Activated T-helper 9 cell treated with anti-CD3 and anti-CD28 coated beads, Interleukin-2, amount 50 U/mL, for 16 hours (primary cell): ENCODE results near the gene GRIP1.

Experiments used
- DNase-seq: peaks from one replicate; pipeline ENCODE4 v3.0.0-alpha.2; 2020; ENCODE audit warnings: low read depth

The GRIP1 gene

DNA sequence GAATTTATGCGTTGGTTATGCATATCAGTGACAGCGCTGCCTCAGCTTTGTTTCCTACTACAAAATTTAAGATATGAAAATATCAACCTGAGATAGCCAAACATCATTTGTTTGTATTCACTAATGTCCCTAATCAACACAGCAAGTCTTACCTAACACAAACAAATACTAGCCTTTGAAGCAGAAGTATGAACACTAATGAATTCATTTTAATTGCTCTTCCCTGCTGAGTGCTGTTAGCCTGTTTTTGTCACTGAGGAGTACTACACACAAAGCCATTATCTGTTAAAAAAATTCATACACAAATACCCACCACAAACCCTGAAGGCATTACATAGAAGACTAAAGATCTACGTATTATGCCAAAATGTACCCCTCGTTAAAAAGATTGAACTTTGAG, 225.8 kb downstream of the GRIP1 start:
- DNase-seq = no peak

GRCh38 chr12:66449531-66449930, 229.3 kb downstream of the GRIP1 start:
- no peak for DNase-seq

DNA sequence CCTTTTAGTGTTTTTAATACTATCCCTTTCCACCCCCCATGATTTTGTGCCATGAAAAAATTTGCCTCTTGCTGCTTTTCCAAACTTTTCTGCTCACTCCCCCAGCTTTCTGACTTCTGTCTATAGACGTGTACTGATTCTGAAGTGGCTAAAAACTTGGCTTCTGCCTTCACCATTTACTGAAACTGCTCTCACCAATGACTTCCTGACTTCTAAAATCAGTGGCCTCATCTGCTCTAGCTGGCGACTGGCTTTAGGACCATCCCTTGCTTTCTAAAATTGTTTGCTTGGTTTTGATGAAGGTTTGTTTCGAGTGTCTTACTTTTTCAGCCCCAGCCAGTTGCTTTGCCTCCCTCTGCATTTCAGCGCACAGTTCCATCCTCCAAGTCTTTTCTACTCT, 231.2 kb downstream of the GRIP1 start:
- no peak for DNase-seq

DNA sequence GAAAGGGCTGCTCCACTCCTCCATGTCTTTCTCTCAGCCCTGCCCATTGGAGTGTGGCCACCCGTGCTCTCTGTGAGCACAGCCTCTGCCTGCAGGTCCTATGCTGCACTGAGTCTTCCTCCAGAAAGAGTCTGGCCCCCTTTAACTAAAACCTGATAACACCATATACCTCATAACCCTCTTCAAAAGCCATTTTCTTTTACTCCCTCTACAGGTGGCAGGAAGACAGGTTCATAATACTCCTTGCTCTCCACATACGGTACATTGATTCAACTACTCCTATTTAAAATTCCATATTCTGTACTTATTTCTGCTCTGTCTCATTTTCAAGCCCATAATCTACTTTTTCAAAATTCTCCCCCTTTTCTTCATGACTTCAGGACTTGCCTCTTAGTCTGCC, 232.6 kb downstream of the GRIP1 start:
- DNase-seq = no peak

DNA sequence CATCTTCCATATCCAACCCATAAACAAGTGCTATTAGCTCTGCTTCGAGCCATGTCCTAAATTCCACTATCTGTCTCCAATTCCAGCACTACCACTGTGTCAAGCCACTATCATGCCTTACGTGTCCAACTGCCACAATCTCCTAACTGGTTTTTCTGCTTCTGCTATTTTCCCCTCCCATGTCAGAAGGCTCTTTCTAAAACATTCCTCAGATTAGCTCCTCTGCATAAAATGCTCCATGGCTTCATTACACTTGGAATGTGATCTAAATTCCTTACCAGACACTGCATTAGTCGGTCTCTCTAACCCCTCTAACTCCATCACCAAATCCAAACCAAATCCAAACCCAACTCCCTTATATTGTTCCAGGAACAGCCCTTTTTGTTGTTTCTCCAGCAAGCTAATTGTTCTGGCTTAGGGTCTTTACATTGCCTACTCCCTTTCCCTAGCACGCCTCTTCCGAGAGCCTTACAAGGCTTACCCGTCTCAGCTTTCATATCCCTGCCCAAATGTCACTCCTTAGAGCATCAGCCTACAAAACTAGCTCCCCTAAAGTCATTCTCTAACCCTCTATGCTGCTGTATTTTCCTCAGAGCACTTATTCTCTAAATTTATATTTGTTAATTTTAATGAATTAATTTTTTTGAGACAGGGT, 236.8 kb downstream of the GRIP1 start:
- no peak for DNase-seq

DNA sequence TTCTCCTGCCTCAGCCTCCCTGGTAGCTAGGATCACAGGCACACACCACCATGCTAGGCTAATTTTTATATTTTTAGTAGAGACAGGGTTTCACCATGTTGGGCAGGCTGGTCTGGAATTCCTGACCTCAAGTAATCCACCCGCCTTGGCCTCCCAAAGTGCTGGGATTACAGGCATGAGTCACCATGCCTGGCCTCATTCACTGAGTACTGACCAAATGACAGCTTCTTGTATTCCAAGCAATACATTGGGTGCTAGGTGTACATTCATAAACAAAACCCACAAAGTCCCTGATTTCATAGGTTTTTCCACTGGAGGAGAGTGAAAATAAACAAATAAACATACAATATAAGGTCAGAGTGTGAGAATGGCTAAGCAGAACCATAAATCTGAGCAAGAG, 240.3 kb downstream of the GRIP1 start:
- no peak for DNase-seq

- DNase-seq = no peak
Measured at GRCh38 chr12:66430106-66430505, 248.8 kb downstream of the GRIP1 start.

- DNase-seq = no peak
Measured at GRCh38 chr12:66428870-66429269, 250.0 kb downstream of the GRIP1 start.

GRCh38 chr12:66428261-66428660, 250.6 kb downstream of the GRIP1 start:
- no peak for DNase-seq

DNA sequence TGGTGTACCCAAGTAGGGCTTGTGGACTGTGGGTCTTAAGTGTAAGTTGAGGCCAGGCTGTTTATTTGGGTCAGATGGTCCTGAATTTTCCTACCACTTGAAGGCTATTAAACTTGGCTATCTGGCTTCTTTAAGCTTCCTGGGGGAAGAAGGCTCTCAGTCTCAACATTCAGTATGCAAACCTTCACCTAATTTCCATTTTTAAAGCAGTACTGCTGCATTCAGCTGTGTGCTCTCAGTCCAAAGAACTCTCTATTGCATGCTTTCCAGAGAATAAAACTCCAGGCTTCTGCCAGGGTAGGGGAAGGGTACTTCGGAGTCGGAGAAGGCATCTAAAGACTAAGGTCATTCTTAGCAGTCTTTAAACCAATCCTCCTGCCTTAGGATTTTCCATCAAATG, 252.2 kb downstream of the GRIP1 start:
- no peak for DNase-seq

- DNase-seq = no peak
Measured at GRCh38 chr12:66423266-66423665, 255.6 kb downstream of the GRIP1 start.

- DNase-seq = no peak
Measured at GRCh38 chr12:66418908-66419307, 260.0 kb downstream of the GRIP1 start.

DNA sequence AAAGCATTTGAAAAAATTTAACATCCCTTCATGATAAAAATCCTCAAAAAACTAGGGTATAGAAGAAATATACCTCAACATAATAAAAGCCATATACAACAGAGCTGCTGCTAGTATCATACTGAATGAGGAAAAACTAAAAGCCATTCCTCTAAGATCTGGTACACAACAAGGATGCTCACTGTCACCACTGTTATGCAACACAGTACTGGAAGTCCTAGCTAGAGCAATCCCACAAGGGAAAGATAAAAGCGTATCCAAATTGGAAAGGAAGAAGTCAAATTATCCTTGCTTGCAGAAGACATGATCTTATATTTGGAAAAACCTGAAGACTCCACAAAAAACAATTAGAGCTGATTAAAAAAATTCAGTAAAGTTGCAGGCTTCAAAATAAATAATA, 261.7 kb downstream of the GRIP1 start:
- no peak for DNase-seq

GRCh38 chr12:66409195-66409871, 269.5 kb downstream of the GRIP1 start:
- DNase-seq = no peak

GRCh38 chr12:66405395-66405794, 273.5 kb downstream of the GRIP1 start:
- no peak for DNase-seq

GRCh38 chr12:66403746-66404145, 275.1 kb downstream of the GRIP1 start:
- DNase-seq = no peak

GRCh38 chr12:66399911-66400306, 279.0 kb downstream of the GRIP1 start:
- no peak for DNase-seq

DNA sequence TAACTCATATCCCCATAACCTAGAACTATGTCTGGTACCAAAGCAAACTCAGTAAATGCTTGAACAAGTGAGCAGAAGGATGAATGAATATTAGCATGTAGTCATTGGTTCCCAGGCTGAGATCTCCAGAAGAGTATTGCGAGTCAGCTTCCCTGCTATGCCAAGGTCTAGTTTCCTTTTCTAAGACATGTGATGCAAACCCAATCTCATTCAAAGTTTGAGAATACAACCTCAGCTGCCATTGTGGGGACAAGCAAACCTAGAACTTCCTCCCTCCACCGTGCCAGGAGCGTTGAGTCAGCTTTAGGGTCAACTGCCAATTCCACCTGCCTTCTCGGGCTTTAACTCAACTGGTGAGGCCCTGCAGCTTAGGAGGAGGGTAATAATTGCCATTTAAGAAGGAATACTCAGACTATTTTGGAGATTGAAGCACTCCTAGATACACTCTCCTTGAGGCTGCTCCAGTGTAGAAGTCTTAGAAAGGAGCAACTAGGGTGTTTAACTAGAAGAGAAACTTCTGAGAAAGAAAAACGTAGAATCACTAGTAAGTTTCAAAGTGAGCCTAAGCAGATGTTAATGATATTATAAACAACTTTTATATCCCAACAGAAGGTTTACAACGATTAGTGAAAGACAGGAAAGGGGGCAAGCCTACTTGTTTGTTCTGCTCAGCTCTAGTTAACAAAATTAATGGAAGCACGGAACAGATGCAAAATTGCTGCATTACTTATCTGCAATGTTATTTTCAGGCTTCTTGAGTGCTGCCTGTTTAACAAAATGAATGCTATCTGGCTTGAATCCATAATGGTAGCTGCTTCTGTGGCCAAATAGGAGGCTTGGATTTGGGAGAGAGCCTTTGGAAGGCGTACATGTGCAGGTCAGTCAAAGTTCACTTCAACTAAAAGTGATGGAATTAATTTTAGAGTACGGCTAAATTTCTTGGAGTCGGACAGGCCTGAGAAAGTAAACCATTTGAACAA, 279.7 kb downstream of the GRIP1 start:
- no peak for DNase-seq

- no peak for DNase-seq
Measured at GRCh38 chr12:66397574-66398290, 281.1 kb downstream of the GRIP1 start.

GRCh38 chr12:66393890-66394289, 285.0 kb downstream of the GRIP1 start:
- no peak for DNase-seq

DNA sequence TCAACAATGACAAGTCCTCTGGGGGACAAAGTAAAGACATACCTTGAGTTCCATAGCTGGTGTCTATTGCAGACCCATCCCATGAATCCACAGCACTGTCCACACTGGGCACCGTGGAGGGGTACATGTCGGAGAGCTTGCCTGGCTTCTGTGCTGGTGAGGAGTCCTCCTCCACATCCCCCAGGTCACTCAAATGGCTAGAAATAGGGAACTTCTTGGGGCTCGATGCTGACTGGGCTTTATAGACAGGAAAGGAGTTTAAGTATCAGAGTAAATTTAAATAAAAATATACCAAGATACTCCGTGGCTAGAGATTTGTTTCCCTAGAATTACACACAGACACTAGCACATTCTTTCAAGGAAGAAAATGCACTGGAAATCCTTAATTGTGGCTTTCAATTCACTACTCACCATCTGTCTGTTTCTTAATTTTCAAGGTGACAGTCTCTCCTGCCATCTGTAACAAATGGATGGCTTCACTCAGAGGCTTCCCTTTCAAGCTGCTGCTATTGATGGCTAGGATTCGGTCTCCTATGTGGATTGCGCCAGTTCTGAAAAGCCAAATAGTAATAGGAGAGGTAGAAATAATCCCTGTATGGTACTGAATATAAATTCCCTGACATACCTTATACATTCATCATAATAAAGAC, 286.5 kb downstream of the GRIP1 start:
- no peak for DNase-seq

DNA sequence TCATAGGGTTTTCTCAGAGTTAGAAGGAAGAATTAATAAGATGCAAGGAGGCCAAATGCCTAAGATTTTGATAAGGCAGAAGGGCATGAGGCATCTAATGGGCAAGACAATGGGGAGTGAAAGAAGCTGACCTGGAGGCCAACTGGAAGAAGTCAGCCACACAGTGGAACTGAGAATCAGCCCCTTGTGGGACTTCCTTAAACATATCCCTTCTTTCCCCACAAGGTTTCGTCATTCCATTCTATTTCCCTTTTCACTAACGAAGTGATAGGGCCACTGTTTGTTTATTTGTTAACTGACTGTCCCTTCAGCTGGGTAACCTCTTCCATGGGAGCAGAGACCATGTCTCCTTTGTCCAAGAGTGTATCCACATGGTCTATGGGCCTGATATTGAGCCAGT, 290.4 kb downstream of the GRIP1 start:
- DNase-seq = no peak
